ENCODE measurements around the gene XRCC4. TPM values are rescaled to one million over a fixed set of nuclear protein-coding genes. Genes with fewer than 3 reads are reported as not detected.

Gene XRCC4
- total RNA-seq, 1 donor from 2014 or later: 5.9 TPM

DNA sequence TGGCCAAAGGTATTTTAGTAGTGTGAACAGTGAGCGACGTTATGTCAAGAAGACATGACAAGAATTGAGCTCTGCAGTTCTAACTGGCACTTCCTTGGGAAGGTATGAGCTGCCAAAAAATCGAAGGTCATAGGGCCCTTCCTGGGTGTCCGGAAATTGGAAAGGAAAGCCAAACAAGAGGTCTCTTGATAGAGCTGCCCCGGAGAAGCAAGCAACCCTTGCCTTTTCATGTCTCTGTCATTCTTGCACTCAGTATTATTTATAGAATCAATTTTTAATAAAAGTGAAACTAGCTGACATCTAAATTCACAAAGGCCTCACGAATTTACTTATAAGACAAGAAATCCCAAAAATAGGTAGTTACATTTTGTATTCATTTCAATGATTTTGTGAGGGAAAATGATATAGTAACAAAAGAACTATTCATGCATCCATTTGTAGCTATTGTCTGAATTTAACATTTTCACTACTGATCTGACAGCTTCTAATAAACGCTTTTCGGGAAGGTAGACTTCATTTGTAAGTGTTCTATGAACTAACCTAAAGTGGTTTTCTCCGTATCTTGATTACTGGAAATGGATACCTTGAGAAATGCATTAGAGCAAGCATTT, 280.4 kb downstream of the XRCC4 start:
- H3K4me3 ChIP-seq: no peak overlapping the region
- intact Hi-C loops (cut with DNase I): no loop called here
- DNase-seq (no peak), ATAC-seq (no peak)
- TF ChIP-seq, protein P1, sequence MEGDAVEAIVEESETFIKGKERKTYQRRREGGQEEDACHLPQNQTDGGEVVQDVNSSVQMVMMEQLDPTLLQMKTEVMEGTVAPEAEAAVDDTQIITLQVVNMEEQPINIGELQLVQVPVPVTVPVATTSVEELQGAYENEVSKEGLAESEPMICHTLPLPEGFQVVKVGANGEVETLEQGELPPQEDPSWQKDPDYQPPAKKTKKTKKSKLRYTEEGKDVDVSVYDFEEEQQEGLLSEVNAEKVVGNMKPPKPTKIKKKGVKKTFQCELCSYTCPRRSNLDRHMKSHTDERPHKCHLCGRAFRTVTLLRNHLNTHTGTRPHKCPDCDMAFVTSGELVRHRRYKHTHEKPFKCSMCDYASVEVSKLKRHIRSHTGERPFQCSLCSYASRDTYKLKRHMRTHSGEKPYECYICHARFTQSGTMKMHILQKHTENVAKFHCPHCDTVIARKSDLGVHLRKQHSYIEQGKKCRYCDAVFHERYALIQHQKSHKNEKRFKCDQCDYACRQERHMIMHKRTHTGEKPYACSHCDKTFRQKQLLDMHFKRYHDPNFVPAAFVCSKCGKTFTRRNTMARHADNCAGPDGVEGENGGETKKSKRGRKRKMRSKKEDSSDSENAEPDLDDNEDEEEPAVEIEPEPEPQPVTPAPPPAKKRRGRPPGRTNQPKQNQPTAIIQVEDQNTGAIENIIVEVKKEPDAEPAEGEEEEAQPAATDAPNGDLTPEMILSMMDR (IDR thresholded peaks at IDR 0.05): no peak
- no peaks in the 10 kb centered on the region for H3K36me3 ChIP-seq
- no peak overlapping the region for H3K27ac ChIP-seq
- H3K9me3 ChIP-seq: no peaks in the 10 kb centered on the region
- H3K27me3 ChIP-seq: no peaks in the 10 kb centered on the region
- H3K4me1 ChIP-seq: no peaks in the 10 kb centered on the region

DNA sequence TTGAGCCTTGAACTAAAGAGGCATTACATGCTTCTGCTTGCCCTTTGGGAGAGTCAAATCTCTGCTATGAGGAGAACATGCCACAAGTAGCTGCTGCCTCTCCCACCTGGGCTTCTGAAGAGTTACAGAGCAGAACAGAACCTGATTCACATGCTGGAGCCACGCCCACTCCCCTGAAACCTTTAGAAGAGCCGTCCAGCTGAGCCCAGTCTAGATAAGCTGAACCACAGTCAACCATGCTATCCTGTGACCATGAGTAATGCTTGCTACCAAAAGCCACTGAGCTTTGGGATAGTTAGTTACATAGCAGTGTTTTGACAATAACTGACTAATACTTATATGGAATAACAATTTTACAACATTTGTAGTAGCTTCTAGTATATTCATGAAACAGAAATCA, 283.2 kb downstream of the XRCC4 start:
- no peak for ATAC-seq
- no peak for DNase-seq

DNA sequence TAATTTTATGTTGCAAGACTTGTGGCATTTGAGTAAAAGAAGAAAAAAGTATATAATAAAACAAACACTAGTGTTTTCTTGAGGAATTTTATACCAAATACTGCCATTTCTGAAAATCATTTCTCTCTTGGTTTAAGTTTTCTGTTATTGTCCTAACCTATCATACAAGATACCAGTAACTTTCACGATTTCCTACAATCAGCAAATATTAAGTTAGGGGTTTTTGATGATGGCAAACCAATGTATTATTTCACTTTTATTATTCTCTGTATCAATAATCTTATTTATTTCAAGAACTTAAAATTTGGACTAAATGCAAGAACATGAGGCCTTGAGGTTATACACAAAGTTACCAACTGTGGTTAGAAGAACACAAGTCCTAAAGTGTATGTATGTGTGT, 285.2 kb downstream of the XRCC4 start:
- ATAC-seq (no peak), DNase-seq (no peak)
- Histone ChIP-seq H3K4me1 (no peaks in the 10 kb centered on the region), H3K27ac (no peak overlapping the region), H3K4me3 (no peak overlapping the region), H3K9me3 (no peaks in the 10 kb centered on the region), H3K27me3 (no peaks in the 10 kb centered on the region), H3K36me3 (no peaks in the 10 kb centered on the region)
- intact Hi-C loops (cut with DNase I): no loop called here
- TF ChIP-seq, protein P1 (IDR thresholded peaks at IDR 0.05): no peak

More for the DNA sequence above, 283.2 kb downstream of the XRCC4 start:
- intact Hi-C loops (cut with DNase I): no loop called here
- H3K36me3 ChIP-seq: no peaks in the 10 kb centered on the region
- no peaks in the 10 kb centered on the region for H3K4me1 ChIP-seq
- no peaks in the 10 kb centered on the region for H3K27me3 ChIP-seq
- TF ChIP-seq, protein P1 (IDR thresholded peaks at IDR 0.05): no peak
- H3K9me3 ChIP-seq: no peaks in the 10 kb centered on the region
- no peak overlapping the region for H3K4me3 ChIP-seq
- H3K27ac ChIP-seq: no peak overlapping the region

DNA sequence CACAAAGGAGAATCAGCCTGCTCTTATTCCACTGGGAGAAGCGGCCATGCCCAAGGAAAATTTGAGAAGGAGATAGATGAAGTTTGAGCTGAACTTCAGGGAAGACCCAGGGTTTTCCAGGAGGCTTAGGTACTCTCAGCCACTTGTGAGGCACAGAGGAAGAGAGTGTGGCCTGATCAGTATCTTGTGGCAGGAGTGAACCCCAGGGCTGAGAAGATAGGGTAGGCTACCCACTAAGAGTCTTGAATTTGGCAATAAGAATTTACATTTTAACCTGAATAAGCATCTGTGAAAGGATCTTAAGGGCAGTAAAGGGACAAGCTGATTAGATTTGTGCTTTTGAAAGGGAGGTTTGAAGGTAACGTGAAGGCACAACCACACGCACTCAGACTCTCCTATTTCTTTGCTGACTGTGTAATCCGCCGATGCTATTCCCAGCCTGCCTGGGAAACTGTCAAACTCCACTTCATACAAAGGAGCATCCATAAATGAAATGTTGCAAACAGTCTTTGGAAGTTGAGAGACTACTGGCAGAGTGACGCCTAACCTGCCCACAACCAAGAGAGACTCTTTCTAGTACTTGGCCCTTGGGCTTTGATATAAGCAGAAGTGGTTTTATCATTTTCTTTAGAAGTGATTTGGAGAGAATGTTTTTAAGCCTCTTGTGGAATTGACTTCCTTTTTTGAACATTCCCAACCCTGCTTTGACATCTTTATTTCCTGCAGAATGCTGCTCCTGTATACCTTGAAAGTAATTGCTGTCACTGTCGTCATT, 286.0 kb downstream of the XRCC4 start:
- TF ChIP-seq, protein P1 (IDR thresholded peaks at IDR 0.05): no peak
- DNase-seq (no peak), ATAC-seq (no peak)
- intact Hi-C loops (cut with DNase I): no loop called here
- H3K27me3 ChIP-seq: no peaks in the 10 kb centered on the region
- no peaks in the 10 kb centered on the region for H3K36me3 ChIP-seq
- H3K4me1 ChIP-seq: no peaks in the 10 kb centered on the region
- H3K4me3 ChIP-seq: no peak overlapping the region
- no peaks in the 10 kb centered on the region for H3K9me3 ChIP-seq
- no peak overlapping the region for H3K27ac ChIP-seq

DNA sequence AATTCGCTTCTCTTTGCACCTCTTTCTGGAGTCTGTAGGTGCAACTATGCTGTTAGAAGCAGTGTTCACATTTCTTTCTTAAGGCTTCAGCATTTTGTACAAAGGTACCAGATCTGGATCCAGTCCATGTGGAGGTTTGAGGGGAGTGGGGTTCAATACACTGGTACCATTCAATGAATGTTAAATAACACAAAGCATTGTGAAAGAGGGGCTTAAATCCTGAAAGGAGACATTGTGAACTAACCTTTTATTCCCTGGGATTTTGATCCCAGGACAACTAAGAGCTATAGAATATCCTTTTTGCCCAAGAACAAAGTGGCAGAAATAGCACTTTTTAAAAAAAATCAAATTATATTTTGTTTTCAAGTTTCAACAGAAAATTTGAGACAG, 286.5 kb downstream of the XRCC4 start:
- Histone ChIP-seq H3K27me3 (no peaks in the 10 kb centered on the region), H3K27ac (no peak overlapping the region), H3K4me1 (no peaks in the 10 kb centered on the region), H3K4me3 (no peak overlapping the region), H3K36me3 (no peaks in the 10 kb centered on the region), H3K9me3 (no peaks in the 10 kb centered on the region)
- intact Hi-C loops (cut with DNase I): no loop called here
- TF ChIP-seq, protein P1 (IDR thresholded peaks at IDR 0.05): no peak
- no peak for ATAC-seq
- no peak for DNase-seq
